GM12801 (cell line): ENCODE results near the gene TYROBP.

Experiments
- CTCF ChIP-seq: IDR thresholded peaks from one replicate; pipeline ENCODE4 v1.5.1; 2011; ENCODE audit warnings: control low read depth; ENCODE audit not compliant: insufficient read length; ENCODE audit errors: extremely low read depth

Gene TYROBP

DNA sequence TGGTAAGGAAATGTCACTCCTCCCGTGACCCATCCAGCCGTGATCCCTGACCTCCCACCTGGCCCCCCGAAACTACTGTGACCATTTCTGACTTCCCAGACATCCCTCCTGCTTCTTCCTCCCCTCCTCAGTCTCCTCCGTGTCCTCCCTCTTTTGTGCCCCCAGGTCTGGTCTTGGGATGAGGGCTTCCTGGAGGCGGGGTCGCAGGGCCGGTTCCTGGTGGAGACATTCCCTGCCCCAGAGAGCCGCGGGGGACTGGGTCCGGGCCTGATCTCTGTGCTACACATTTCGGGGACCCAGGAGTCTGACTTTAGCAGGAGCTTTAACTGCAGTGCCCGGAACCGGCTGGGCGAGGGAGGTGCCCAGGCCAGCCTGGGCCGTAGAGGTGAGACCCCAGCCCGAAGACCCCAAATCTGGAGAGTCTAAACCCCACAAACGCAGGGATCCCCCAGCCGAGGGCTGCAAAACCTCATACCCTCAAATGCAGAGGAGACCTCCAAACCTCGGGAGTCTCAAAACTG, 46.4 kb downstream of the TYROBP start:
- TF ChIP-seq CTCF: no peak

GRCh38 chr19:35860818-35861639, 47.1 kb downstream of the TYROBP start:
- TF ChIP-seq CTCF: no peak

GRCh38 chr19:35860436-35860817, 47.7 kb downstream of the TYROBP start:
- TF ChIP-seq CTCF: no peak

DNA sequence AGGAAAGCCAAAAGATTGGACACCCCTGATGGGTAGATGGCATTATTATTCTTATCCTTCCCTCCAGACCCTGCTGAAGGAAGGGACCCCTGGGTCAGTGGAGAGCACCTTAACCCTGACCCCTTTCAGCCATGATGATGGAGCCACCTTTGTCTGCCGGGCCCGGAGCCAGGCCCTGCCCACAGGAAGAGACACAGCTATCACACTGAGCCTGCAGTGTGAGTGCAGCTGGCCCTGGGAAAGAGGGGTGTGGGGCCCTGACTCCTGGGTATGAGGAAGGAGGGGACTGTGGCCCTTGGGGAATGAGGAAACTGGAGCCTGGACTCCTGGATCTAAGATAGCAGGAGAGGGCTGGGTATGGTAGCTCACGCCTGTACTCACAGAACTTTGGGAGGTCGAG, 48.7 kb downstream of the TYROBP start:
- TF ChIP-seq CTCF: no peak

- no peak for TF ChIP-seq CTCF
Observed at GRCh38 chr19:35858311-35858710, 49.8 kb downstream of the TYROBP start.

DNA sequence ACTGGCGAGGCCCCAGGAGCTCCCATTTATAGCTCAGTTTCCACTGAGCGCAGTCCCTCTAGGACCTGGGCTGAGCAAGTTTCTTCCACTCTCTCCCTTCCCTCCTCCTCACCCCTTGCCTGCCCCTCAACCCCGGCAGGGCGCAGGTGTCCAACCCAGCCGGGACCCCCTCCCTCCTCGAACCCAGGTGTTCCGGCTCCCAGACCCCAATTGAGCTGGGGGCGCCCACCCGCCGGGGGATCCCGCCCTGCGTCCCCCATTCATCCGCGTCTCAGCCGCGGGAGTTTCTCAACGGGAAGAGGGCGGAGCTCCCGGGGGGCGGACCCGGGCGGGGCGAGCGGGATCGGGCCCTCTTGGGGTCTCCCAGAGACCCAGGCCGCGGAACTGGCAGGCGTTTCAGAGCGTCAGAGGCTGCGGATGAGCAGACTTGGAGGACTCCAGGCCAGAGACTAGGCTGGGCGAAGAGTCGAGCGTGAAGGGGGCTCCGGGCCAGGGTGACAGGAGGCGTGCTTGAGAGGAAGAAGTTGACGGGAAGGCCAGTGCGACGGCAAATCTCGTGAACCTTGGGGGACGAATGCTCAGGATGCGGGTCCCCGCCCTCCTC, 51.4 kb downstream of the TYROBP start, which contains the start of gene KIRREL2:
Gene KIRREL2, plus strand, starts transcription at position 366 of the 604 bp plus-strand sequence. Its CDS starts 209 bp downstream, at position 575.
- no peak for TF ChIP-seq CTCF
